ENCODE data around the gene CABCOCO1. TPM values are rescaled to one million over a fixed set of nuclear protein-coding genes. Genes with fewer than 3 reads are reported as not detected.

CABCOCO1 gene
- total and polyA plus RNA-seq, 8 donors, result 1.7 to 6.0 (median 3.4) TPM; not detected in 1

GRCh38 chr10:61655335-61655851, 7.3 kb upstream of the CABCOCO1 start:
- ATAC-seq (no peak), DNase-seq (no peak)
- no peaks in the 10 kb centered on the region for H3K9me3 ChIP-seq
- no peak overlapping the region for H3K27ac ChIP-seq
- no peak for TF ChIP-seq CTCF (IDR thresholded peaks at IDR 0.05)
- no peaks in the 10 kb centered on the region for H3K27me3 ChIP-seq
- no peak overlapping the region for H3K4me3 ChIP-seq
- H3K4me1 ChIP-seq, result no peaks in the 10 kb centered on the region
- no peaks in the 10 kb centered on the region for H3K36me3 ChIP-seq
- intact Hi-C loops (cut with DNase I), result no loop called here

- H3K36me3 ChIP-seq, result no peaks in the 10 kb centered on the region
- TF ChIP-seq CTCF (IDR thresholded peaks at IDR 0.05), result no peak
- H3K9me3 ChIP-seq, result no peaks in the 10 kb centered on the region
- DNase-seq (no peak), ATAC-seq (no peak)
- H3K4me1 ChIP-seq, result no peaks in the 10 kb centered on the region
- peak overlapping the region in 1 of 2 donors; percentile 79 for H3K27ac ChIP-seq
- intact Hi-C loops (cut with DNase I), result no loop called here
- peak overlapping the region; percentile 49 to 51 for H3K4me3 ChIP-seq
- peaks cover 0 to 18% of the 10 kb centered on the region in 2 donors for H3K27me3 ChIP-seq
Observed at GRCh38 chr10:61663466-61663865, 737 bp downstream of the CABCOCO1 start.

GRCh38 chr10:61664985-61665384, 2.3 kb downstream of the CABCOCO1 start:
- Histone ChIP-seq H3K36me3 (no peaks in the 10 kb centered on the region), H3K4me1 (no peaks in the 10 kb centered on the region), H3K9me3 (no peaks in the 10 kb centered on the region), H3K27me3 (peaks cover 0 to 18% of the 10 kb centered on the region in 2 donors), H3K27ac (no peak overlapping the region), H3K4me3 (no peak overlapping the region)
- no peak for TF ChIP-seq CTCF (IDR thresholded peaks at IDR 0.05)
- no peak for DNase-seq
- no peak for ATAC-seq
- intact Hi-C loops (cut with DNase I), result no loop called here

- no peaks in the 10 kb centered on the region for H3K9me3 ChIP-seq
- no peak for DNase-seq
- H3K4me3 ChIP-seq, result no peak overlapping the region
- TF ChIP-seq CTCF (IDR thresholded peaks at IDR 0.05), result no peak
- no peaks in the 10 kb centered on the region for H3K27me3 ChIP-seq
- H3K4me1 ChIP-seq, result no peaks in the 10 kb centered on the region
- ATAC-seq, result no peak
- H3K36me3 ChIP-seq, result no peaks in the 10 kb centered on the region
- H3K27ac ChIP-seq, result no peak overlapping the region
- intact Hi-C loops (cut with DNase I), result no loop called here
Observed at GRCh38 chr10:61669161-61669725, 6.5 kb downstream of the CABCOCO1 start.

GRCh38 chr10:61669849-61670248, 7.1 kb downstream of the CABCOCO1 start:
- no peak for TF ChIP-seq CTCF (IDR thresholded peaks at IDR 0.05)
- ATAC-seq (no peak), DNase-seq (no peak)
- intact Hi-C loops (cut with DNase I), result no loop called here
- no peaks in the 10 kb centered on the region for H3K9me3 ChIP-seq
- H3K27me3 ChIP-seq, result no peaks in the 10 kb centered on the region
- H3K36me3 ChIP-seq, result no peaks in the 10 kb centered on the region
- H3K4me1 ChIP-seq, result no peaks in the 10 kb centered on the region
- no peak overlapping the region for H3K4me3 ChIP-seq
- H3K27ac ChIP-seq, result no peak overlapping the region

Data from left lung (tissue), 10 donors.